AG04449 (cell line): Measurements from ENCODE around the gene KIAA0040.
"Not testable (repeated sequence)": the region's sequence is repeated elsewhere in the genome, so short reads cannot be mapped to it uniquely, and the experiment has no call there.

Experiments
- CTCF ChIA-PET: fragments of 350-600 bp; formaldehyde crosslinking; extraction: SDS; loops from one replicate; lab custom pipeline; 2021; ENCODE audit warnings: antibody characterized with exemption; lab: Yijun Ruan, JAX
- POLR2A ChIA-PET: fragments of 400-600, 350-600 bp; formaldehyde crosslinking; extraction: SDS; loops from one replicate; lab custom pipeline; 2020; ENCODE audit warnings: antibody characterized with exemption, inconsistent platforms; lab: Yijun Ruan, JAX
- DNase-seq: peaks from one replicate; pipeline ENCODE4 v3.0.0-alpha.2; 2010; ENCODE audit warnings: low read depth, low spot score
- H3K4me3 ChIP-seq: 2 replicates; pipeline ENCODE4 v1.5.1; 2011; ENCODE audit warnings: low read depth, mild to moderate bottlenecking, control low read depth, low read length
- TF ChIP-seq, protein P1 (sequence below): IDR thresholded peaks from one replicate; pipeline ENCODE4 v1.5.1; 2011; ENCODE audit warnings: mild to moderate bottlenecking, moderate library complexity, low read length, control low read depth, inconsistent platforms; ENCODE audit not compliant: insufficient read depth; ENCODE audit errors: missing control alignments

Gene KIAA0040

DNA sequence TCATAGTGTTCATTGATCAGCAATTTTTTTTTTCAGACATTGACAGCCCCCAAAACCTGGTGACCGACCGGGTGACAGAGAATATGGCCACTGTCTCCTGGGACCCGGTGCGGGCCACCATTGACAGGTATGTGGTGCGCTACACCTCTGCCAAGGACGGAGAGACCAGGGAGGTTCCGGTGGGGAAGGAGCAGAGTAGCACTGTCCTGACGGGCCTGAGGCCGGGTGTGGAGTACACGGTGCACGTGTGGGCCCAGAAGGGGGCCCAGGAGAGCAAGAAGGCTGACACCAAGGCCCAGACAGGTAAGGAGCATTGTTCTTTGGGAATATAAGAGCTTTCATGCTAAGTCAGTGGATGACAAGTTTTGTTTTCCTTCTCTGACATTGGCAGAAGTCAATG lies 75.7 kb downstream of the KIAA0040 start:
- ChIA-PET POLR2A (no interaction called here), CTCF (interaction anchor here (1.4 kb wide), 1 partner anchor 8 kb away, joined by 3 read pairs; no protein-coding TSS in a partner anchor)
- H3K4me3 ChIP-seq: no peak overlapping the region
- TF ChIP-seq, protein P1, sequence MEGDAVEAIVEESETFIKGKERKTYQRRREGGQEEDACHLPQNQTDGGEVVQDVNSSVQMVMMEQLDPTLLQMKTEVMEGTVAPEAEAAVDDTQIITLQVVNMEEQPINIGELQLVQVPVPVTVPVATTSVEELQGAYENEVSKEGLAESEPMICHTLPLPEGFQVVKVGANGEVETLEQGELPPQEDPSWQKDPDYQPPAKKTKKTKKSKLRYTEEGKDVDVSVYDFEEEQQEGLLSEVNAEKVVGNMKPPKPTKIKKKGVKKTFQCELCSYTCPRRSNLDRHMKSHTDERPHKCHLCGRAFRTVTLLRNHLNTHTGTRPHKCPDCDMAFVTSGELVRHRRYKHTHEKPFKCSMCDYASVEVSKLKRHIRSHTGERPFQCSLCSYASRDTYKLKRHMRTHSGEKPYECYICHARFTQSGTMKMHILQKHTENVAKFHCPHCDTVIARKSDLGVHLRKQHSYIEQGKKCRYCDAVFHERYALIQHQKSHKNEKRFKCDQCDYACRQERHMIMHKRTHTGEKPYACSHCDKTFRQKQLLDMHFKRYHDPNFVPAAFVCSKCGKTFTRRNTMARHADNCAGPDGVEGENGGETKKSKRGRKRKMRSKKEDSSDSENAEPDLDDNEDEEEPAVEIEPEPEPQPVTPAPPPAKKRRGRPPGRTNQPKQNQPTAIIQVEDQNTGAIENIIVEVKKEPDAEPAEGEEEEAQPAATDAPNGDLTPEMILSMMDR: no peak
- no peak for DNase-seq

DNA sequence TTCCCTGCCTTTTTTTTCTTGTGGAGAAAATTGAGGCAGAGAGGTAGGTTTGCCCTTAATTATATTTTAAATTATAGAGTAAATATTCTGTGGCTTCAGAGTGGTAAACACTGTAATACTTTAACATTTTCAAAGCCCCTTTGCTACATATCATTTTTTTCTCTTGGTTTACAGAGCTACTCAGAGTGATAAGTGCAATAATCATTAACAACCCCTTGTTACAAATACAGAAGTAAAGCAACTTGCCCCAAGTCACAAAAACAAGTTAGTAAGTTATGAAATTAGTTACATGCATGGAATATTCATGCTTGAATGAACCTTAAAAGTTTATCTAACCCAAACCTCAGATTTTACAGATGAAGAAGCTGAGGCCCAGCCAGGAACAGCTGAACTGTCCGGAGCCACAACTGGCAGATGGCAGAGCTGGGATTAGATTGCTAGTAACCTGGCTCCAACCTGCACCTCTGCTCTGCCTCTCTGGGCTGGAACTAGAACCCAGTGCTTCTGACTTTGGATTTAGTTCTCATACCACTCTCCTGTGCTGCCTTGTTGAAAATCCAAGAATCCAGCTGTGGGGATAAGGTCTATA lies 76.3 kb downstream of the KIAA0040 start:
- ChIA-PET CTCF (interaction anchor here (1.4 kb wide), 1 partner anchor 9 kb away, joined by 3 read pairs; no protein-coding TSS in a partner anchor), POLR2A (no interaction called here)
- H3K4me3 ChIP-seq: no peak overlapping the region
- TF ChIP-seq, protein P1: no peak
- no peak for DNase-seq

DNA sequence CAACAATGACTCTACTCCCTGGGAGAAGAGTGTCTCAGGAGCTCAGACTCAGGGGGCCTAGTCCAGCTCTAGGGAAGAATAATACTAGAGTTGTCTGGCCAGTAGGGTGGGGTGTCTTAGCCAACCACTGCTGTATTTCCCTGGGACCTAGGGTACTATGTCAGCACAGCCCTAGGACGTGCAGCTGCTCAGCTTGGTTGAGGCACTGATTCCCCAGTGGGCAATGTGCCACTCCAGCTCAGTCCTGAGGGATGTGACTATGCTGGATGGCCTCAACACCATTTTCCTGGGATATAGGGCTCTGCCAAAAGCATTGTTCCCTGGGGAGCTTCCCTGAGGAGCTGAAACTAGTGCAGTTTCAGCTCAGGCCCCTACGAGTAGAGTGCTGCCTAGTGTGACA lies 77.6 kb downstream of the KIAA0040 start:
- H3K4me3 ChIP-seq: no peak overlapping the region
- CTCF ChIA-PET: interaction anchor here (1.0 to 1.5 kb wide), 3 partner anchors 10 to 74 kb away, joined by 3 to 7 read pairs (median 3); no protein-coding TSS in a partner anchor
- TF ChIP-seq, protein P1: no peak
- POLR2A ChIA-PET: no interaction called here
- no peak for DNase-seq

DNA sequence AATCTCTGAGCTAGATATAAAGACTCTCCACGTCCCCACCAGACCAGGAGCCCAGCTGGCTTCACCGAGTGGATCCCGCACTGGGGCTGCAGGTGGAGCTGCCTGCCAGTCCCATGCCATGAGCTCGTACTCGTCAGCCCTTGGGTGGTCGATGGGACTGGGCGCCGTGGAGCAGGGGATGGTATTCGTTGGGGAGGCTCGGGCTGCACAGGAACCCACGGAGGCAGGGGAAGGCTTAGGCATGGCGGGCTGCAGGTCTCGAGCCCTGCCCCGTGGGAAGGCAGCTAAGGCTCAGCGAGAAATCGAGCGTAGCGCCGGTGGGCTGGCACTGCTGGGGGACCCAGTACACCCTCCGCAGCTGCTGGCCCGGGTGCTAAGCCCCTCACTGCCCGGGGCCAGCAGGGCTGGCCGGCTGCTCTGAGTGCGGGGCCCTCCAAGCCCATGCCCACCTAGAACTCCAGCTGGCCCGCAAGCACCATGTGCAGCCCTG lies 84.2 kb downstream of the KIAA0040 start:
- CTCF ChIA-PET, DNase-seq, POLR2A ChIA-PET, H3K4me3 ChIP-seq: not testable (repeated sequence)
